HG02885 (cell line): ENCODE data around the gene DNAH10.

Experiments used
- ATAC-seq: cut with Tn5 transposase; IDR thresholded peaks from one replicate; pipeline ENCODE4 v1.9.1; 2021; ENCODE audit warnings: mild to moderate bottlenecking; ENCODE audit not compliant: unreplicated experiment, poor library complexity

The DNAH10 gene

DNA sequence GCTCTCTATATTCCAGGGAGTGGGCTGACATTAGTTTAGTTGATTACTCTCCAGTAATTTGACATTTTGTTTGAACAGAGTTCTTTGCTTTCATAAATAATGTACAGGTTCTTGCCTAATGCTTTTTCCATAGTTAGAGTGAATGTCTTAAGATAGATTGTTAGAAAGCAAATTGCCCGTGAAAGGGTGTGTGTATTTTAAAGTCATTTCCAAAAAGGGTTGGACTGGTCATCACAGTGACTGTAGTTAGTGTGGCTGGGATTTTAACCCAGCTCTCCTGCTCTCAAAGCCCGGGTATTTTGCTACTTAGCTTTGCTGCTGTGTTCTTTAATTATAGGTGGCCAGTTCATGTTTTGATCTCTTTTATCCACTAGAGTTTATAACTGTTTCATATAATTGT is 74.2 kb downstream of the DNAH10 start:
- ATAC-seq = no peak

DNA sequence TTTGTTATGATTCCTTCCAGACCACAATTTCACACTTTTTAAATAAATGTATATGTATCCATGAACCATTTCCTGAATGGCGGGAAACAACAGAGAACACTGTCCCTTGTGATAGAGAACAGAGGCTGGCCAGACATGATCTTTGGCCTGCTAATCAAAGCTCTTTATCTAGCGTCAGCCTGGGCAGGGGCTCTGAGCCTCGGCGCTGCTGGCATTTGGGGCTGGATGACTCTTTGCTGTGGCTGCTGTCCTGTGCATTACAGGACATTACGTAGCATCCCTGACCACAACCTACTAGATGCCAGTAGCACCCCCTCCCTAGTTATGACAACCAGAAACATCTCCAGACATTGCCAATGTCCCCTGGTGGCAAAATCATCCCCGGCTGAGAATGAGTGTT is 77.7 kb downstream of the DNAH10 start:
- no peak for ATAC-seq

GRCh38 chr12:123840765-123841425 is 78.8 kb downstream of the DNAH10 start:
- no peak for ATAC-seq

DNA sequence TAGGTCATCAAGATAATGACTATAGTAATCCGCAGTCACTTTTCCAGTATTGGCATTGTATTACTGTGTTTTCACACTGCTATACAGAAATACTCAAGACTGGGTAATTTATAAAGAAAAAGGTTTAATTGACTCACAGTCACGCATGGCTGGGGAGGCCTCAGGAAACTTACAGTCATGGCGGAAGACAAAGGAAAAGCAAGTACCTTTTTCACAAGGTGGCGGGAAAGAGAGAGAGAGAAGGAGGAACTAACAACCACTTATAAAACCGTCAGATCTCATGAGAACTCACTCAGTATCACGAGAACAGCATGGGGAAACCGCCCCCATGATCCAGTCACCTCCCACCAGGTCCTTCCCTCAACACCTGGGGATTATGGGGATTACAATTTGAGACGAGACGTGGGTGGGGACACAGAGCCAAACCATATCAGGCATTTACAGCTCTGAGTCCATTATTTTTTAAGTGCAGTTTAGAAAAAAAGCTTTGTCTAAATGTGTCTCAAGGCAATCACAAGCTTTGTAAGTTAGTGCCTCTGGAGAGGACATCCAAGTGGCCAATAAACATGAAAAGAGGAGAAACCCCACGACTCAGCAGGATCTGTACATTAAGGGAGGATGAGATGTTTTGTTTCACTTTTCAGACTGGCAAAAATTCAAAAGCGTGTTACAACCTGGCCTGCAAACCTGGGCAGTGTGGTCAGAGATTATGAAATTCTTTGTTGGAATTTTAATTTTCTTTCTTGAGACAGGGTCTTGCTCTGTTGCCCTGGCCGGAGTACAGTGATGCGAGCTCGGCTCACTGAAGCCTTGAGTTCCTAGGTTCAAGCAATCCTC is 82.0 kb downstream of the DNAH10 start:
- no peak for ATAC-seq

DNA sequence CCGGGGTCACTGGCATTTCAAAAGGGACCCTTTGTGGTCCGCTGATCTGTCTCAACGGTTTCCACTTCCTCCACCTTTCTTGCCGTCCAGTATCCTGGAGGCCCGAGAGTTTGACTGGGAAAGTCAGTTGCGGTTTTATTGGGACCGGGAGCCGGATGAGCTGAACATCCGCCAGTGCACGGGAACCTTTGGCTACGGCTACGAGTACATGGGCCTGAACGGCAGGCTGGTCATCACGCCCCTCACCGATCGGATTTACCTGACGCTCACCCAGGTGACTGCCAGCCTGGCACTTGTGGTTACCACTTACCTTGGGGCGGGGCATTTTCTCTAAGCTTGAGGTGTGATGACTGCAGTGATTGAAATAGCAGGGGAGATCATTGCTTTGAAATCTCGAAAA is 83.8 kb downstream of the DNAH10 start:
- ATAC-seq = no peak

GRCh38 chr12:123846340-123846739 is 84.2 kb downstream of the DNAH10 start:
- ATAC-seq = no peak

GRCh38 chr12:123847019-123847418 is 84.9 kb downstream of the DNAH10 start:
- no peak for ATAC-seq

DNA sequence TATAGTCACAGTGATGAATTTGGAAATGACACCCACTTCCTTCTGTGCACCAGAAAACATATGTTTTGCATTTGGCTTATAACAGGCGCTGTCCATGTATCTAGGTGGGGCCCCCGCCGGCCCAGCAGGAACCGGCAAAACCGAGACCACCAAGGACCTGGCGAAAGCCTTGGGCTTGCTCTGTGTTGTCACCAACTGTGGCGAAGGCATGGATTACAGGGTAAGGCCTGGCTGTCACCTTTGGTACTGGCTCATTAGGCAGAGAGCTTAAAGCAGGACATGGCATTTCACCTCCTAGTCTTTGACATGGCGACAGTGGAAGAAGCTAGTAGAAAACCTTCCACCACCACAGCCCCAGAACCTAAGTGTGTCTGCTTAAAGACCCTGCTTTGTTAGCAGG is 85.8 kb downstream of the DNAH10 start:
- ATAC-seq = no peak

DNA sequence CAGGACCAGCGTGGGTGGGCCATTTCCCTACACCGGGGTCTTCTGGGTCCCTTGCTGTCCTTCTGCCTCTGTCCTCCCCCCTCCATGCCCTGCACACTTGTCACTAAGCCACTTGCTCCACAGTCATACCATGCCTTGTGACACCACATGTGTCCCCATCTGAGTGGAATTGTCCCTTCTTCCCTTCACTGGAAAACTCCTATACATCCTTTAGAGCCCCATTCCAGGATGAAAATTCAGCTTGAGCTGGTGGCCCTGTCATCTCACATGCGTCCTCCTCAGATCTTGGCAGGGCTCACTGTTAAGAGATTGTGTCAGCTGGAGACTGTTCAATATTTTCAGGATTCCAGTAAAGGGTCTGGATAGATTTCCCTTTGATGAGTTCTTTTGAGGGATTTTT is 87.4 kb downstream of the DNAH10 start:
- ATAC-seq = no peak

DNA sequence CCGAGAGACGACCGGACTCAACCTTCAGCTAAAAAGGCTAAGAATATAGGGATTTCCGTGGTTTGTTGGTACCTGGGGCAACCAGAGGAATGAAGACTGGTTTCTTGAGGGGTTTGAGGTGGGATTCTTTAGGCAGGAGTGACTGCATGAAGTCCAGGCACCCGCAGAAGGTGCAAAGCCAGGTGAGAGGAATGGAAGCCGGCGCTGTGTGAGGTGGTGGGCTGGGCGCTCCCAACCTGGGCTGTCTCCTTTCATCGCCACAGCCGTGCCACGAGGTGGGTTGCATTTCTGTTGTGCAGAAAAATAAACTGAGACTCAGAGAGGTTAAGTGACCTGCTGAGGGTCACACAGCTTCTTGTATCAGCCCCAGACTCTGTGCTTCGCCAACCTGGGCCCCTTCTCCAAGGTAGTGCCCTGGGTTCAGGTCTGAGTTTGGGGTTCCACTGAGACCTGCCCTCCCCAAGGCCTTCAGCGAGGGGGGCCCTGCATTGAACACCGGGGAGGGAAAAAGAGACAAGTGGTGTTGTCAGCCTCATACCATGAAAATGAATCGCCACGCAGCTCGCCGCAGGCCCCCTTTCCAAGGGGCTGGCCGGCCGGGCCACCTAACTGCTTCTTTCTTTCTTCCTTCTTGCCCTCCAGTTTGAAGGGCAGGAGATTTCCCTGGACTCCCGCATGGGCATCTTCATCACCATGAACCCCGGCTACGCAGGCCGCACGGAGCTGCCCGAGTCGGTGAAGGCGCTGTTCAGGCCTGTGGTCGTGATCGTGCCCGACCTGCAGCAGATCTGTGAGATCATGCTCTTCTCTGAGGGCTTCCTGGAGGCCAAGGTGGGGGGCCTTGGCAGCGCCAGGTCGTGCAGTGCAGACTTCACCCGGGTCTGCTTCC is 88.4 kb downstream of the DNAH10 start:
- ATAC-seq = no peak

- ATAC-seq = no peak
Measured at GRCh38 chr12:123853396-123854070, 91.4 kb downstream of the DNAH10 start.

DNA sequence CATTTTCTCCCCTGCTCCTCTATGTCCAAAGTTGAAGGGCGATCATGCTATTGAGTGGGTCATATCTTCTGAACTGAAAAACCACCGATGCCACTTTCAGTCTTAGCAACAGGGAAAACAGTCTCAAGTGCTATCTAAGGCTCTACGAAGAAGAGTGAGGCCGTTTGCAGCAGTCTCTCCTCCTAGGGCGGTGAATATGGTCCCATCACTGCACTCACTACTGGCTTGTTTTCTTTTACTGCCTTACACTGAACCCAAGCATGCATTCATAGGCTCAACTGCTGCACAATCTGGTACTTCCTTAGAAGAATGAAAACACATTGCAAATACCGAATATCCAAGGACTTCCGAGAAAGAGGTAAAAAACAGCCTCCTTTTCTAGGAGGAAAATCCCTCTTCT is 92.1 kb downstream of the DNAH10 start:
- ATAC-seq = no peak

GRCh38 chr12:123854918-123855317 is 92.8 kb downstream of the DNAH10 start:
- ATAC-seq = no peak

GRCh38 chr12:123856681-123857080 is 94.6 kb downstream of the DNAH10 start:
- ATAC-seq = no peak

DNA sequence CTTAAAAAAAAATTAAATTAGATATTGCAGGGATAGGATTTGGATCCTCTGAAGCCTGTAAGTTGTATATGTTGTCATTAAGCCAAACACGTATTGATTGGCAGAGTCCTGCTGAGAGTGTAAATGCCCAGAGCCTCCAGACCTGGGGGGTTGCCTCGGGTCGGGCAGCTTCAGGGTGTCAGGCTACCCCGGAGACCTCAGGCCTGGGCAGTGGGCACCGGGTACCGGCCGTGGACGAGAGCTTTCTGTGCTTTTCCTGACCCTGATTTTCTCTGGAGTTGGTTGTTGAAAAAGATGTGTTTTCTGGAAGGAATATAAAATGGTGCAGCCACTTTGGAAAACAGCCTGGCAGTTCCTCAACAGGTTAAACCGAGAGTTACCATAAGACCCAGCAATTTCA is 96.1 kb downstream of the DNAH10 start:
- no peak for ATAC-seq

- ATAC-seq = no peak
Measured at GRCh38 chr12:123859035-123859434, 96.9 kb downstream of the DNAH10 start.

DNA sequence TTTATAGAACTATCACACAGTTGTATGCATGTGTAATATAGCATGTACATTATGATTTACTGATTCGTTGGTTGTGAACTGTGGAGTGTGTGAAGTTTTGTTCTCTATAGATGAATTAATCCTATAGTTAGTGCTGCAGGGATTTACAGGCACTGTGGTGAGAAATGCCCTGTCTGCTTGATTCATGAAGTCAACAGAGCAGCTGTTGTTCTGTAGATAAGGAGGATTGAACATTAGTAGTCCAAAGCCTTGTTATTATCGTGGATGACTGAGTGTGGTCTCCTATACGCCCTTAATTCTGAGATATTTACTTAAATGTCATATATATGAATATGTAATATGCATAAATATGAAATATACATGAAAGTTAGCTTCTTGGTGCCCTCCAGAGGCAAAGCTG is 98.3 kb downstream of the DNAH10 start:
- no peak for ATAC-seq

DNA sequence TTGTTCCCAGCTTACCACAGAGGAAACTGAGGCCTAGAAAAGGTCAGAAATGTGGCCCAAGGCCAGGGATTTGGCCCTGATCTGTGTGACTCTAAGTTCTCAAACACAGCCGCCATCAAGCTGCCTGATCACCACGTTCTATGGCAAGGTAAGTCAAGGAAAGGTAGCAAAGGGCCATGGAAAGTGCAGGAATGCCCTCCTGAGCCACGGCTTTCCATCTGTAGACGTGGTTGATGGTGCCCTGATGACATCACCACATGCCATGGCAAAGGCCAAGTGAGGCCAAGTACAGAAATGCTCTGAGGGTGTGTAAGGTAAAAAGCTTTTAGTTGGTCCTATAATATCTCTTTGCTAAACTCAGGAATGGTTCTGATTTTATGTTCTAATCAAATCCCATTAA is 99.3 kb downstream of the DNAH10 start:
- no peak for ATAC-seq

GRCh38 chr12:123867141-123867540 is 105.0 kb downstream of the DNAH10 start:
- ATAC-seq = no peak

- no peak for ATAC-seq
Measured at GRCh38 chr12:123868791-123869190, 106.7 kb downstream of the DNAH10 start.
